HAP-1 (cell line): Measurements from ENCODE around the gene RAB6B.
A peak's percentile ranks its signal among the peaks of the same experiment; 100 is the strongest.

ENCODE experiments used
- DNase-seq, 2 experiments: peaks; one replicate each; pipeline ENCODE4 v3.0.0-alpha.2; 2016 to 2020; ENCODE audit warnings: low spot score in 2 of 2
- H3K27me3 ChIP-seq: fragments of 250-450 bp; sonication (Bioruptor Pico); 2 replicates; pipeline ENCODE4 v1.5.1; 2020; ENCODE audit warnings: low read depth, mild to moderate bottlenecking, moderate library complexity
- H3K36me3 ChIP-seq: fragments of 250-450 bp; sonication (Bioruptor Pico); replicated peaks from 2 replicates; pipeline ENCODE4 v1.5.1; 2020; ENCODE audit warnings: mild to moderate bottlenecking
- H3K4me1 ChIP-seq: fragments of 250-450 bp; sonication (Bioruptor Pico); 2 replicates; pipeline ENCODE4 v1.5.1; 2020; ENCODE audit warnings: mild to moderate bottlenecking
- H3K4me3 ChIP-seq: fragments of 250-450 bp; sonication (Bioruptor Pico); 2 replicates; pipeline ENCODE4 v1.5.1; 2020; ENCODE audit warnings: mild to moderate bottlenecking, moderate library complexity
- H3K9me3 ChIP-seq: fragments of 250-450 bp; sonication (Bioruptor Pico); 2 replicates; pipeline ENCODE4 v1.5.1; 2020; ENCODE audit warnings: mild to moderate bottlenecking, moderate library complexity
- in situ Hi-C: fragments of 300-500 bp; cut with MboI; formaldehyde crosslinking; loops from 3 replicates; pipeline ENCODE4 v1.14.3; 2020; ENCODE audit warnings: low sequenced_read_pairs, inconsistent platforms, mixed read lengths

RAB6B gene

DNA sequence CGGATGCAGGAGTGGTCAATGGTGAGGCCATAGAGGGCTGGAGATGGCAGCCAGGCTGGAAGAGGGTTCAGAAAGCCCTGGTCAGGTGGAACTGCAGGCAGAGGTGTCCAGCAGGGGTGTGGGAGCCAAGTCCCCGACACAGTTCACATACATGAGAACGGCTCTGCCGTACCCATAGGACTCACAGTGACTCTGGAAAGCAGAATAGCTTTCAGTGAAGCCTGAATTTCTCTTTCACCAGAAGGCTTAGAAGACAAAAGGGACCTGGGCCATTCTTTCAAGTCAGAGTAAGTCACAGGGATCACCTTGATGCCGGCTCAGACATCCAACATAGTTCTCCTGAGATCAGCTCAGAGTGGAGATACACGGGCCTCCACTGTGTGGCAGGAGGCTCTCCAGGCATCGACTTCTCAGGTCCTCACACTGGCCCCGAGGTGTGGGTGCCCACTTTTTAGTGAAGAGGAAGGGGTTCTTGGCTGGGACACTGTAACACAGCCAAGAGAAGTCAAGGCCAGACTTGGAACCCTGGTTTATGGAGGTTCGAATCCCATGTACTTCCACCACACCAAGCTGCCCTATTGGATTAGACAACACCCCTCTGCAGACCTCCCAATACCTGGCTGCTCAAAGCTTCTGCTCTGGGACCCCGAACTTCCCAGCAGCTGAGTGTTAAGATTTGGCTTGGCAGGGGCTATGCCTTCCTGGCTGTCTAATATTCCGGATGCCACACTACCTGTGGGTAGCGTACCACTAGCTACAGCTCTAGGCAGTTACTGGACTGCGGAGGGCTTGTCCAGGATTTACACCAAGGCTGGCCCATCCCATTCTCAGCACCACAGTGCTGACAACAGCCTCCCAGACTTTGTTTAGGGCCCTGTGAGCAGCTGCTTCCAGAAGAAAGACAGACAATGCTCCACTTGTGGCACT, 40.4 kb upstream of the RAB6B start:
- in situ Hi-C loops, result loop anchor here (10.0 kb wide), 1 partner anchor 539 kb away; no protein-coding TSS in a partner anchor
- no peak for DNase-seq
- Histone ChIP-seq H3K4me1 (no peaks in the 10 kb centered on the region), H3K9me3 (no peaks in the 10 kb centered on the region), H3K36me3 (no peaks in the 10 kb centered on the region), H3K27me3 (no peaks in the 10 kb centered on the region), H3K4me3 (no peak overlapping the region)

DNA sequence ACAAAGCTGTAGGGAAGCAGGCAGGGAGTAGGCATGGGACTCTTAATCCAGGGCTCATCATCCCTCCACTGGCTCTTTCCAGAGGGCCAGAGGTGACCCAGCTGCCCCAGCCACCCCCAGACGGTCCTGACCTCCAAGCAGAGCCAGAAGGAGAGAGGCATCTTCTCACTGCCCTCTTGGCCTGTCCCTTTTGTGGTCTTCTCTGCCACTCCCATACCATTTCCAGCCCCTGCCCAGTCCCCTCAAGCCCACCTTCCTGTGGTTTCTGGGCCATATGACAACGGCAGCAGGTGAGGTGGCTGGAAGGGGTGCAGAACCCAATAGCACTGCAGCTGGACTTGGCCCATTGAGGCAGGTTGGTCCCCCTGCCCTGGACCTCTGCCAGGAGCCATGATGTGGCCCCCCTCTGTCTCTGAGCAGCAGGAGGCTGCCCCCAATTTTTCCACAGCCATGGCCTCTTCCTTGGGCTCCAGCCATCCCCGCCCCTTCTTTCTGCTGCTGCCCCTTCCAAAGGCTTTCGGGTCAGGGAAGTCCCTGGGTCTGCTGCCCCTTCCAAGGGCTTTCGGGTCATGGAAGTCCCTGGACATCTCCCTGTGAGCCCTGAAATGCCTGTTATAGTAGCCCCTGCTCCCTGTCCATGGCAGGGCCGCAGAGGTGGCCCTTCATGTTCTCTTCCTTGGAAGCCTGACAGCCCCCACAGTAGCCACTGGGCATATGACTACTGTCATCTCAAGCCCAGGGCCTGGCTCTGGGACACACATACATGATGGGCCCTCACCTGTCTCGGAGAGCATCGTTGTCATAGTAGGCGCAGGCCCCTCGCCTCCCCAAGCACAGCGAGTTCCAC, 39.5 kb upstream of the RAB6B start:
- in situ Hi-C loops, result loop anchor here (10.0 kb wide), 1 partner anchor 540 kb away; no protein-coding TSS in a partner anchor
- no peaks in the 10 kb centered on the region for H3K4me1 ChIP-seq
- no peak for DNase-seq
- no peaks in the 10 kb centered on the region for H3K9me3 ChIP-seq
- no peak overlapping the region for H3K4me3 ChIP-seq
- H3K36me3 ChIP-seq, result no peaks in the 10 kb centered on the region
- H3K27me3 ChIP-seq, result no peaks in the 10 kb centered on the region

DNA sequence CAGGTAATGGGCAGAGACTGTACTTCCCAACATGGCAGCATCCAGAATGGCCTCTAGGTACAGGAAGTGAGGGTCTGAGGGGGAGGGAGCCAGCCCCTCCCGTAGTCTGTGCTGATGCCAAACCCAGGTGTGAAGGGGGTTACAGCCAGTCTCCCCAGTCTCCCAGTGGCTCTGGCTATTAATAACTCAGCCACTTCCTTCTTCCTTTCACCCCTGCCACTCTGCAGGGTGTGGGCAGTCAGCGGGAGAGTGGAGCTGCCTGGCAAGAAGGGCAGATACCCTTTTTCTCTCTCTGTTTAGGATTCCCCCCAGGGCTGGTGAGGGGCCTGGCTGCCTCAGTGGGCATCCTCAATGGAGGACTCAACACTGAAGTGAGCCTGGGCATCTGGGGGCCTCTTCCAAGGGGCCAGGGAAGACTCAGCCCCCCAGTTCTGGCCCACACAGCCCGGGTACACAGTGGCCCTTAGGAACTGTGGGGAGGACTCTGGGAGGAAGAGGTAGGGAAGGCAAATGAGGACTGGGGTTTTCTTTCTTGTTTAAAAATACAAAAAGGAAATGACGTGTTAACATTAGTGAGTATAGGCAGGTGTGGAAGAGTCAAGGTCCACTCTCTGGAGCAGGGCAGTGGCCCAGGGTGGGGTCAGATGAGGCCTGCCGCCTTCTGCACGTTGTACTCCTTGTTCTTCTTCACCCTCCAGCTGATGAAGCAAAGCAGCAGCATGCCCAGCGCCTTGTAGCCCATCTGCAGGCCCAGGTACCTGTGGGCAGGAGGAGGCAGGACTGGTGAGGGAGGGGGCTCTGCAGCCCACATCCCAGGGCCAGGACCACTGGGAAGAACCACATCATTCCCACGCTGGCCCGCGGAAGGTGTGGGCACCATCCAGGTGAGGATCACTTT, 38.6 kb upstream of the RAB6B start:
- in situ Hi-C loops, result loop anchor here (10.0 kb wide), 1 partner anchor 540 kb away; no protein-coding TSS in a partner anchor
- Histone ChIP-seq H3K36me3 (no peaks in the 10 kb centered on the region), H3K4me3 (no peak overlapping the region), H3K27me3 (no peaks in the 10 kb centered on the region), H3K4me1 (no peaks in the 10 kb centered on the region), H3K9me3 (no peaks in the 10 kb centered on the region)
- DNase-seq, result no peak

DNA sequence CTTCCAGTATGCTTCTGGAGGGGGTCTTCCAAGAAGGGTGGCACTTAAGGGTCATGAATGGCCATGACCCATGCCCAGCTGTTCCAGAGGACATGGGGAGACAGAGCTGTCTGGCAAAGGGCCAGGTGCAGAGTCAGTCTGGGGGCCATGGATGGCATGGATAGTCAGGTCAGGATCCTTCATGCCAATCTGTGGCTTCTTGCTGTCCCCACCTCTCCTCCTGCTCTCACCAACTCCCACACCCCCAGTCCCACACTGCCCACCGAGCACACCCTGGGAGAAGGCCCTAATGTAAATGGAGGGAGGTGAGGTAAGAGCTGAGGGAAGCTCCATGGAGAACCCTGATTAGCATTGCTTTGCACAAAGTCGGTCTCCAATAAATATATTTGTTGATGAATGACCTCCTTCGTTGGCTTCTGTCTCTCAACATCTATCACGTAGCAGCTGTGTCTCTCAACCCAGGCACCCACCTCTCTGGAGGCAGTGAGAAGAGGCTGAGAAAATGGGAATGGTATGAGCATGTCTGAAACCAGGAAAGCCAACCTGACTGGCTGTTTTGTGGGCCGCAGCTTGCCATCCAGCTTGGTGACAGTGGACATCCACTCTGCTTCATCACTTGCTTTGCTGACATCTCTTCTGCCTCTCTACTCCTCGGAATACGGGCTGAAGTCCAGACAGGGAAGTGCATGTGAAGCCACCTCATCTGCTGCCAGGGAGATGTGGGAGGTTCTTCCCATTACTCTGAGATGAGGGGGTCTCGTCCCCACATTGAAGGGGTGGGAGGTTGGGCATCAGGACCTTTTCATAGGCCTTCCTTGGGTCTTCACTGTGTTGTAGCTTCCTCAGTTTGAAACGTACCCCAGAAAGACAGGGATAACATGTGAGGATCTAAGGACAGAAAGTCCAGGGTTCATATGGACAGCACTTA, 37.7 kb upstream of the RAB6B start:
- no peak for DNase-seq
- in situ Hi-C loops, result loop anchor here (10.0 kb wide), 1 partner anchor 541 kb away; no protein-coding TSS in a partner anchor
- H3K36me3 ChIP-seq, result no peaks in the 10 kb centered on the region
- no peaks in the 10 kb centered on the region for H3K4me1 ChIP-seq
- H3K27me3 ChIP-seq, result no peaks in the 10 kb centered on the region
- no peaks in the 10 kb centered on the region for H3K9me3 ChIP-seq
- no peak overlapping the region for H3K4me3 ChIP-seq

DNA sequence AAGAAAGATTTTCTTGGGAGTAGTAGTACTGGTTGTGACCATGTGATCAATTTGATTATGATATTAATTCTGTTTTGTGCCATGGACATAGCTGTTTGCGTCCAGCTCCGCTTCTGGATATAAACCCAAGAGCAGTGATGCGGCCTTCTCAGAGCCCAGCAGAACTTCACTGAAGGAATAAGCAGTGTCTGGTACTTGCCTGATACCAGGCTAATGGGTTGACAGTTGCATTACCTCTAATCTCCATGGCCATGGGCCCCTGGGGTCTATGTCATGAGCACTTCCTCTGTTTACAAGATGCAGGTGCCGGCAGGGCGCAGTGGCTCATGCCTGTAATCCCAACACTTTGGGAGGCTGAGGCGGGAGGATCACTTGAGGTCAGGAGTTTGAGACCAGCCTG, 36.3 kb upstream of the RAB6B start:
- no peak overlapping the region for H3K4me3 ChIP-seq
- H3K9me3 ChIP-seq, result no peaks in the 10 kb centered on the region
- H3K27me3 ChIP-seq, result no peaks in the 10 kb centered on the region
- DNase-seq, result no peak
- no peaks in the 10 kb centered on the region for H3K36me3 ChIP-seq
- H3K4me1 ChIP-seq, result no peaks in the 10 kb centered on the region; the same call in 1 of the 2 replicates
- in situ Hi-C loops, result loop anchor here (10.0 kb wide), 1 partner anchor 543 kb away; no protein-coding TSS in a partner anchor

DNA sequence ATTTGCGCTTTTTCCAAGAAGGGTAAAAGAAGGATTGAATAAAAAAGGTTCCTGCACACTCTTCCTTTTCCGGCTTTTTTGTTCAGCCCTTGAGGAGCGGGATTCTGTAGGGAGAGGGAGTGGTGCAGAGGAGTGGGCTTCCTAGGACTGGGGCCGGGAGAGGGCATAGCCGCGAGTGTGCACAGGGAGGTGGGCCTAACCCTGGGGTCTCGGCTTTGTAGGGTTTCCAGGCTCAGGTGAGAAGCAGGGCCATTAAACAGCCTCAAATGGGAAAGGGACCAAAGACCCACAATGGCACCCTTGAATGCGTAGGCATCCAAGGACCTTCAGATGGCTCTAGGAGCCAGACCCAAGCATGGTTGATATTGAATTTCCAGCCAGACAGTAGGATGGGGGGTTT, 35.4 kb upstream of the RAB6B start:
- no peaks in the 10 kb centered on the region for H3K9me3 ChIP-seq
- no peak for DNase-seq

DNA sequence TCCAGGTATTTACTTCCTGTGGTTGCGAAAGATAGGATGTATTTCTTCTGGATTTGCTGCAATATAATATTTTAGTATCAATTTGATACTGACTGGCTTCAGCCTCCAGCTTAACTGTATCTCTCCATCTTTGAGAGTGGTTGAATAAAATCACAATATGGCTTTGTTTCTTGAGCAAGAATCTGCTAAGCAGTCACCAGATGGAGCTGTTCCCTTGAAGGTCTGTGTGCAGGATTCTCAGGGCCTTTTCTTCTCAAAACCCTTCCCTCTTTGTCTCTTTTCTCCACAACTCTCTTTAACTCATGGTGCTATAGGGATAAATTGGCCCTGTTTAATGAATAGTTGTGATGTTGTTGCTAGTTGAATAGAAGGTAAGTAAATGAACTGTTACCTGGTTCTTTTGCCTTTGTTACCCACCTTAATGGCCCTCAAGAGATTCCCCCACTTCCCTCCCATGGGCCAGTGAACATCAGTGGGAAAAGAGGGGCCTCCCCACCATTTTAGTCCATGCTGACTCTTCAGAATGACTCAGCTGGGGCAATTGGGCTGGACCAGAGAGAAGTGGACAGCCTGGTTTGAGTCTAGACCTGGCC, 34.8 kb upstream of the RAB6B start:
- H3K27me3 ChIP-seq, result no peaks in the 10 kb centered on the region
- no peaks in the 10 kb centered on the region for H3K36me3 ChIP-seq
- no peaks in the 10 kb centered on the region for H3K9me3 ChIP-seq
- DNase-seq, result peak; percentile 42 to 64
- in situ Hi-C loops, result loop anchor here (10.0 kb wide), 1 partner anchor 544 kb away; no protein-coding TSS in a partner anchor
- H3K4me3 ChIP-seq, result no peak overlapping the region
- no peaks in the 10 kb centered on the region; the same call in 1 of the 2 replicates for H3K4me1 ChIP-seq

More for the DNA sequence above, 35.4 kb upstream of the RAB6B start:
- Histone ChIP-seq H3K4me3 (no peak overlapping the region), H3K36me3 (no peaks in the 10 kb centered on the region), H3K27me3 (no peaks in the 10 kb centered on the region), H3K4me1 (no peaks in the 10 kb centered on the region; the same call in 1 of the 2 replicates)
- in situ Hi-C loops, result loop anchor here (10.0 kb wide), 1 partner anchor 544 kb away; no protein-coding TSS in a partner anchor

DNA sequence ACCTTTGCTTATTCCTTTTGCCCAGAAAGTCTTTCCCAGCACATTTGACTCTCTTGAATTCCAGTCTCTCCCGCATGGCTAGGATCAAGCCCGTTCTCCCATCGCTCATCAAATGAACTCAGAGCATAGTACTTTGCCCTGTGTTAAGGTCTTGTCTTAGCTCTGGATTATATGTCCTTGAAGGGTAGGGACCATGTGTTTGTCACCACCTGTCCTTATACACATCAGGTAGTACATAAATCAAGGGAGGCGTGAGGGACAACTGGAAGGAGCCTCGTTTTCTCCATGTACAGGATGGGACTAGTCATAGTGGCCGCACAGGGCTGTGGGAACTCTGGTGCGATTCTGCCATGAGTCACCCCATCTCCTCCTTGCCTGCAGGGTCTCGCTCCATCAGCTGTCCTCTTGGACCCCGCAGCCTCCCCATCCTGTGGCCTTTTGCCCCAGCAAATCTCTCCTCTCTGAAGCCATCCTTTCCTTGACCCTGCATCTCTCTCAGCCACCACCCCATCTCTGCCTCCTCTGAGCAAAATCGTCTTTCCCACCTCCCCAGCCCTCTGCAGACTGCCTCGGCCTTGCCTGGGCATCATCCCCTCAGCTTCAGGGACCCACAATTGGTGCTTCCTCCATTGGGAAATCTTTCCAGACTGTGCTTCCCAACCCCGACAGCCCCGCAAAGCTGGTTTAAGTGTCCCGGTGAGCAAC, 33.4 kb upstream of the RAB6B start:
- Histone ChIP-seq H3K4me1 (no peaks in the 10 kb centered on the region; the same call in 1 of the 2 replicates), H3K36me3 (no peaks in the 10 kb centered on the region), H3K9me3 (no peaks in the 10 kb centered on the region), H3K4me3 (no peak overlapping the region), H3K27me3 (no peaks in the 10 kb centered on the region)
- DNase-seq, result no peak
- in situ Hi-C loops, result no loop called here

DNA sequence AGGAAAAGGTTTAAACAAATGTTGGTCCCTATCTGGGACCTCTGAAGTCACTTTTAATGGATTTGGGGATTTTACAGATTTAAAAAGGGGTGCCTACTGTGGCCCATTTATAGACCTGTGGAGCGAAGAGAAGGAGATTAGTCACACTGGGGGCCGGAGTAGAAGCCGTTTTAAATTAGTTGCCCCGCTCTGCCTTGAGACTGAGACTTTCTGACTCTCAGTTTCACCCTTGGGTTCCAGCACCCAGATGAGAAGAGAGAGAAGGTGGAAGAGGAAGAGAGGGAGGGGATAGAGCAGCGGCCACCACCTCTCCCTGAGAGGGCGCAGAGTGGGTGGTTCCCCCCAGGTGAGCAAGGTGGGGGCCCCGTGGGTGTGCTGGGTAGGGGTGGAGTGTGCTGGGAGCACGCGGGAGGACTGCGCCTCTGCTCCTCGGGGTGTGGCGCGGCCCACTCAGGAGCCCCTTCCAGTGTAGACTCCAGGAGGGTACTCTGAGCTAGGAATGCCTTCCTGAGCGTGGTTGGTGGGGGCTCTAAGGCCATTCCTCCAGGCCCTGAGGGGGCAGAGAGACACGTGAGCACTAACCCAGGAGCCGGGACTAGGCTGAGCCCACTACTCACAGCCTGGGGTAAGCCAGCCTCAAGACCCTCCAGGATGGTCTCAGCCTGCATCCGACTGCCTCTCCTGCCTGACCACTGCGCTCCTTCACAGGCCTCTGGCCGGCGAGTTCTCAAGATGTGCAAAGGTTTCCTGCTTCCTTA, 32.6 kb upstream of the RAB6B start:
- no peak for DNase-seq
- H3K36me3 ChIP-seq, result no peaks in the 10 kb centered on the region
- no peaks in the 10 kb centered on the region for H3K9me3 ChIP-seq
- H3K27me3 ChIP-seq, result no peaks in the 10 kb centered on the region
- no peak overlapping the region for H3K4me3 ChIP-seq
- in situ Hi-C loops, result no loop called here
- H3K4me1 ChIP-seq, result no peaks in the 10 kb centered on the region; the same call in 1 of the 2 replicates

DNA sequence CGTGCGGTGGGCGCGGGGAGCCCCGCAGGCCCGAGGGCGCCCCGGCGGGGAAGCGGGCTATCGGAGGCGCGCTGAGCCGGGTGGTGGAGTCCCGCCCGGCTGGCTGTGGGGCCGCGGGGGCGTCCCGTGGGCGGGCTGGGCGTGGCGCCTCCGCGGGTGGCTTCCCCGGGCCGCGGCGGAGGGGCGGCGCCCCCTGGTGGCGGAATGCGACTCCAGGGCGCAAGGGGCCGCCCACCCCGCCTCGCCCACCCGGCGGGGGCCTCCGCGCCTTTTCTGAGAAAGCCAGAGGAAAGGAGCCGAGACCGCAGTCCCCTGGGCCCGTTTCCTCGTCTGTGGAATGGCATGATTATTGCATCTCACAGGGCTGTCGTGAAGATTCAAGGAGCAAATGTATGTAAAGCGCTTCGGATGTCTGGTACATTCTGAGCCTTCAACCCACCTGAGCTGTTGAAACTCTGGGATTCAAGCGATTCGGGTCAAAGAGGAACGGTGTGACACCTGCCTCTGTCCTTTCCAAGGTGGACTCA, 31.9 kb upstream of the RAB6B start:
- Histone ChIP-seq H3K36me3 (no peaks in the 10 kb centered on the region), H3K9me3 (no peaks in the 10 kb centered on the region), H3K4me1 (no peaks in the 10 kb centered on the region; the same call in 1 of the 2 replicates), H3K4me3 (0 out of 2 replicates have a peak overlapping the region, but pooled peaks have one; percentile 0), H3K27me3 (no peaks in the 10 kb centered on the region)
- peak; percentile 22 to 79 for DNase-seq
- in situ Hi-C loops, result no loop called here
